Esophagus muscularis mucosa (tissue), 4 donors: ENCODE measurements around the gene CHL1.

Experiments
- CTCF ChIP-seq, 3 experiments: fragments of 200-600 bp in 2 of 3; fragments of 450-650 bp in 1 of 3; sonication (generic) in 2 of 3; IDR thresholded peaks; one replicate each; pipeline ENCODE4 v1.5.1; 2017 to 2019; ENCODE audit warnings: antibody characterized with exemption in 3 of 3, mild to moderate bottlenecking in 2 of 3, moderate library complexity in 1 of 3
- EP300 ChIP-seq: sonication (generic); formaldehyde crosslinking; IDR thresholded peaks from one replicate; pipeline ENCODE4 v1.6.1; 2017; ENCODE audit warnings: antibody characterized with exemption
- POLR2A ChIP-seq: fragments of 450-650 bp; IDR thresholded peaks from one replicate; pipeline ENCODE4 v1.6.1; 2017; ENCODE audit warnings: antibody characterized with exemption, moderate library complexity, mild to moderate bottlenecking, low read depth

- no peak for TF ChIP-seq CTCF (IDR thresholded peaks at IDR 0.05)
- no peak for TF ChIP-seq POLR2A
- no peak for TF ChIP-seq EP300
Observed at GRCh38 chr3:317012-317411, 120.4 kb downstream of the CHL1 start.
